GM12878 (cell line): ENCODE results near the gene BRF1. TPM values are rescaled to one million over a fixed set of nuclear protein-coding genes. Genes with fewer than 3 reads are reported as not detected.

Experiments used
- ATAC-seq: fragments of 200-7000 bp; cut with Tn5 transposase; 3 replicates; pipeline ENCODE4 v1.9.1; 2020; ENCODE audit warnings: mild to moderate bottlenecking, moderate library complexity
- BruUV-seq: library from RNA; stranded (reverse); fragments of 400-500 nt; replicated peaks from 2 replicates; lab custom pipeline; 2021; lab: Mats Ljungman, UMichigan
- CTCF ChIA-PET: fragments of 300-600 bp; sonication (Branson Sonifier 250); formaldehyde crosslinking; extraction: SDS; loops from one replicate; lab custom pipeline; 2021; ENCODE audit warnings: inconsistent platforms; lab: Yijun Ruan, JAX
- POLR2A ChIA-PET: fragments of 350-600 bp; formaldehyde crosslinking; extraction: SDS; loops from one replicate; lab custom pipeline; 2021; ENCODE audit warnings: inconsistent platforms; lab: Charles Lee
- RAD21 ChIA-PET: fragments of 300-600 bp; sonication (Branson Sonifier 250); formaldehyde crosslinking; loops from one replicate; lab custom pipeline; 2023; ENCODE audit warnings: antibody characterized with exemption; ENCODE audit not compliant: unreplicated experiment; lab: Charles Lee
- SMC1A ChIA-PET: fragments of 300-600 bp; sonication (Branson Sonifier 250); formaldehyde crosslinking; loops from one replicate; lab custom pipeline; 2023; ENCODE audit not compliant: unreplicated experiment, uncharacterized antibody; lab: Charles Lee
- DNase-seq: peaks from one replicate; pipeline ENCODE4 v3.0.0-alpha.2; 2011; ENCODE audit warnings: low read depth, low spot score
- FAIRE-seq: peaks from 3 replicates; lab custom pipeline; 2011; peaks lifted over from hg19 to GRCh38; lab: Jason Lieb, UNC
- H2AFZ ChIP-seq: 2 replicates; pipeline ENCODE4 v1.6.0; 2011; ENCODE audit warnings: low read depth, low read length, control low read depth; ENCODE audit not compliant: control insufficient read depth
- H3K27ac ChIP-seq: 2 replicates; pipeline ENCODE4 v1.5.1; 2011; ENCODE audit warnings: control low read depth; ENCODE audit not compliant: control insufficient read depth, insufficient read depth
- H3K27me3 ChIP-seq, 2 experiments: replicated peaks in 1 of 2; 2 replicates each; pipeline versions ENCODE4 v1.6.0 to v1.6.1; 2011; ENCODE audit warnings: low read length in 1 of 2; ENCODE audit not compliant: control insufficient read depth in 2 of 2, insufficient read depth in 2 of 2
- H3K36me3 ChIP-seq, 2 experiments: 2 replicates each; pipeline ENCODE4 v1.5.1; 2011; ENCODE audit warnings: low read length in 1 of 2; ENCODE audit not compliant: control insufficient read depth in 2 of 2, insufficient read depth in 2 of 2
- H3K4me1 ChIP-seq: 2 replicates; pipeline ENCODE4 v1.6.1; 2011; ENCODE audit warnings: mild to moderate bottlenecking, low read length, moderate library complexity, mixed read lengths; ENCODE audit not compliant: control insufficient read depth, insufficient read depth
- H3K4me2 ChIP-seq: 2 replicates; pipeline ENCODE4 v1.6.0; 2011; ENCODE audit warnings: control low read depth; ENCODE audit not compliant: control insufficient read depth, insufficient read depth
- H3K4me3 ChIP-seq: fragments of 200-600 bp; sonication (generic); 2 replicates; pipeline ENCODE4 v1.5.1; 2016
- H3K79me2 ChIP-seq: 2 replicates; pipeline ENCODE4 v1.6.0; 2011; ENCODE audit warnings: low read length; ENCODE audit not compliant: control insufficient read depth, insufficient read depth
- H3K9ac ChIP-seq: 2 replicates; pipeline ENCODE4 v1.8.0; 2011; ENCODE audit warnings: low read length, control low read depth, mixed read lengths; ENCODE audit not compliant: control insufficient read depth, insufficient read depth
- H3K9me3 ChIP-seq: replicated peaks from 3 replicates; pipeline ENCODE4 v1.5.1; 2011; ENCODE audit warnings: mild to moderate bottlenecking, low read length; ENCODE audit not compliant: control insufficient read depth, insufficient read depth
- H4K20me1 ChIP-seq: 2 replicates; pipeline ENCODE4 v1.6.0; 2011; ENCODE audit not compliant: control insufficient read depth, insufficient read depth
- ATF3 ChIP-seq: IDR thresholded peaks from 2 replicates; pipeline ENCODE4 v1.6.1; 2011; ENCODE audit warnings: low read depth, mild to moderate bottlenecking, low read length, moderate library complexity, borderline replicate concordance; ENCODE audit errors: extremely low read depth
- ATF7 ChIP-seq: fragments of 450-650 bp; IDR thresholded peaks from 2 replicates; pipeline ENCODE4 v1.6.1; 2016; ENCODE audit warnings: low read depth, mild to moderate bottlenecking
- BACH1 ChIP-seq: fragments of 450-650 bp; IDR thresholded peaks from 2 replicates; pipeline ENCODE4 v1.6.1; 2017; ENCODE audit warnings: mild to moderate bottlenecking, borderline replicate concordance
- CTCF ChIP-seq, 3 experiments: IDR thresholded peaks in 2 of 3; conservative IDR thresholded peaks in 1 of 3; 2 replicates each; pipeline ENCODE4 v1.5.1; 2011; ENCODE audit warnings: low read depth in 3 of 3, low read length in 3 of 3, mild to moderate bottlenecking in 3 of 3, control low read depth in 2 of 3, moderate library complexity in 2 of 3, inconsistent platforms in 1 of 3, mixed read lengths in 1 of 3; ENCODE audit not compliant: control insufficient read depth in 2 of 3, insufficient read depth in 1 of 3; ENCODE audit errors: extremely low read depth in 1 of 3
- HDAC6 ChIP-seq: fragments of 200-600 bp; sonication (generic); IDR thresholded peaks from one replicate; pipeline ENCODE4 v1.8.0; 2017; ENCODE audit warnings: antibody characterized with exemption; ENCODE audit not compliant: unreplicated experiment
- IRF4 ChIP-seq: IDR thresholded peaks from 2 replicates; pipeline ENCODE4 v1.6.1; 2011; ENCODE audit warnings: low read depth, low read length
- RUNX3 ChIP-seq: IDR thresholded peaks from 2 replicates; pipeline ENCODE4 v1.6.1; 2012; ENCODE audit warnings: low read length, inconsistent platforms
- SIN3A ChIP-seq: IDR thresholded peaks from 2 replicates; pipeline ENCODE4 v1.6.1; 2012; ENCODE audit warnings: low read depth, low read length, improper control_type of control experiment
- SMARCA5 ChIP-seq: fragments of 450-650 bp; IDR thresholded peaks from 2 replicates; pipeline ENCODE4 v1.6.1; 2017; ENCODE audit warnings: mild to moderate bottlenecking
- SREBF1 ChIP-seq: IDR thresholded peaks from 2 replicates; pipeline ENCODE4 v1.6.1; 2012; ENCODE audit warnings: mild to moderate bottlenecking, low read length
- ZBTB33 ChIP-seq: fragments of 450-650 bp; IDR thresholded peaks from 2 replicates; pipeline ENCODE4 v1.6.1; 2017; ENCODE audit warnings: mild to moderate bottlenecking
- ZNF622 ChIP-seq: fragments of 450-650 bp; IDR thresholded peaks from 2 replicates; pipeline ENCODE4 v1.6.1; 2017; ENCODE audit warnings: mild to moderate bottlenecking, inconsistent platforms
- WGBS: methylation state at CpG from one replicate; pipeline ENCODE4 v1.1.6; 2016; ENCODE audit warnings: low lambda C conversion rate; ENCODE audit not compliant: insufficient replicate concordance, insufficient coverage; ENCODE audit errors: missing lambda C conversion rate; 5-methylcytosine and 5-hydroxymethylcytosine counted together
- in situ Hi-C: fragments of 300-500 bp; cut with MboI; formaldehyde crosslinking; loops from 9 replicates; pipeline ENCODE4 v1.14.3; 2018; ENCODE audit warnings: mixed read lengths
- intact Hi-C: fragments of 100-400 bp; cut with micrococcal nuclease; formaldehyde crosslinking; loops from one replicate; pipeline ENCODE4 v1.14.2; 2022; ENCODE audit not compliant: unreplicated experiment
- polyA plus RNA-seq, 11 experiments: library from polyadenylated mRNA; depleted of rRNA in 4 of 11; unstranded in 6 of 11; stranded (reverse) in 5 of 11; fragments of >200 nt; fragmentation: Nextera tagmentation in 4 of 11; fragmentation: Illumina TruSeq in 1 of 11; extraction: Ambion mirVana in 4 of 11; extraction: Trizol in 1 of 11; gene quantifications; 1 replicate in 1 of 11; 2 replicates in 10 of 11; pipeline versions ENCODE4 v1.2.1 to v1.2.3, GENCODE V29; 2011 to 2016; ENCODE audit warnings: inconsistent platforms in 2 of 11, missing spikeins in 2 of 11, low read depth in 1 of 11
- total RNA-seq, 4 experiments: library from RNA; depleted of rRNA in 3 of 4; stranded (reverse); fragments of >200 nt in 3 of 4; fragmentation: Illumina TruSeq in 1 of 4; extraction: Trizol in 1 of 4; gene quantifications; 2 replicates each; pipeline versions ENCODE4 v1.2.1 to v1.2.3, GENCODE V29; 2013 to 2021

The BRF1 gene
- total and polyA plus RNA-seq, 10 of the 15 experiments (the other 5 are each of a cell fraction or from before 2014, with no cell fraction given), result 0.21 to 33.5 (median 10.7) TPM

- Histone ChIP-seq H3K27me3 (no peaks in the 10 kb centered on the region), H2AFZ (no peak overlapping the region), H3K9ac (no peak overlapping the region), H3K36me3 (peaks cover 0 to 9% of the 10 kb centered on the region in 2 experiments; a peak in 2 of 4 replicates), H3K4me1 (no peaks in the 10 kb centered on the region), H3K9me3 (no peaks in the 10 kb centered on the region), H3K4me2 (no peak overlapping the region), H3K79me2 (no peaks in the 10 kb centered on the region), H3K27ac (no peak overlapping the region), H3K4me3 (no peak overlapping the region), H4K20me1 (no peaks in the 10 kb centered on the region)
- intact Hi-C loops, result no loop called here
- 56% methylated on average over 11 of the region's 12 CpGs for WGBS
- FAIRE-seq (no peak), ATAC-seq (no peak), DNase-seq (no peak)
- ChIA-PET RAD21 (no interaction called here), POLR2A (no interaction called here), SMC1A (no interaction called here), CTCF (no interaction called here)
- in situ Hi-C loops, result no loop called here
- BruUV-seq, result no TSS peak
- no peak for TF ChIP-seq HDAC6
- TF ChIP-seq ATF7, result no peak
- TF ChIP-seq SIN3A, result no peak
- TF ChIP-seq IRF4, result no peak
- TF ChIP-seq RUNX3, result no peak
- no peak for TF ChIP-seq SMARCA5
- TF ChIP-seq SREBF1, result no peak
- no peak for TF ChIP-seq BACH1
- TF ChIP-seq ATF3, result no peak
- no peak for TF ChIP-seq ZBTB33
- no peak for TF ChIP-seq CTCF (IDR thresholded peaks at IDR 0.05 in 2 of 3, conservative IDR thresholded peaks at IDR 0.05 in 1 of 3; ENCODE audit: control insufficient read depth in 2 of 3, extremely low read depth in 1 of 3, insufficient read depth in 1 of 3, low read depth in 3 of 3, low read length in 3 of 3)
- no peak for TF ChIP-seq ZNF622
These were observed 92.1 kb downstream of the BRF1 start for GRCh38 chr14:105208738-105209075.
